CD4-positive, alpha-beta T cell treated with Interferon gamma for 1 hour (primary cell): ENCODE data around the gene P2RY11.

Source experiments
- DNase-seq: peaks from one replicate; pipeline ENCODE4 v3.0.0-alpha.2; 2020

The P2RY11 gene

GRCh38 chr19:10113964-10114650 is 2.6 kb downstream of the P2RY11 start:
- no peak for DNase-seq

- DNase-seq: no peak
Measured at GRCh38 chr19:10114651-10115391, 3.3 kb downstream of the P2RY11 start.

- no peak for DNase-seq
Measured at GRCh38 chr19:10115392-10116084, 4.0 kb downstream of the P2RY11 start.

- peak; percentile 34 for DNase-seq
Measured at GRCh38 chr19:10116085-10116865, 4.8 kb downstream of the P2RY11 start.

GRCh38 chr19:10116866-10117616 is 5.5 kb downstream of the P2RY11 start:
- DNase-seq: no peak

GRCh38 chr19:10118960-10119359 is 7.5 kb downstream of the P2RY11 start:
- DNase-seq: no peak

GRCh38 chr19:10120538-10121189 is 9.2 kb downstream of the P2RY11 start:
- no peak for DNase-seq

- no peak for DNase-seq
Measured at GRCh38 chr19:10122045-10122444, 10.6 kb downstream of the P2RY11 start.

- DNase-seq: no peak
Measured at GRCh38 chr19:10124429-10124828, 12.9 kb downstream of the P2RY11 start.

GRCh38 chr19:10126213-10126639 is 14.7 kb downstream of the P2RY11 start:
- no peak for DNase-seq

- DNase-seq: no peak
Measured at GRCh38 chr19:10132905-10133304, 21.4 kb downstream of the P2RY11 start.

- DNase-seq: no peak
Measured at GRCh38 chr19:10133596-10133995, 22.1 kb downstream of the P2RY11 start.

- no peak for DNase-seq
Measured at GRCh38 chr19:10134040-10134439, 22.5 kb downstream of the P2RY11 start.

GRCh38 chr19:10135551-10136334 is 24.2 kb downstream of the P2RY11 start:
- DNase-seq: no peak

GRCh38 chr19:10136936-10137335 is 25.4 kb downstream of the P2RY11 start:
- no peak for DNase-seq

- DNase-seq: no peak
Measured at GRCh38 chr19:10137751-10138682, 26.5 kb downstream of the P2RY11 start.

GRCh38 chr19:10138879-10139795 is 27.6 kb downstream of the P2RY11 start:
- DNase-seq: no peak

GRCh38 chr19:10139952-10140351 is 28.5 kb downstream of the P2RY11 start:
- DNase-seq: no peak

GRCh38 chr19:10141479-10141878 is 30.0 kb downstream of the P2RY11 start:
- no peak for DNase-seq
